ENCODE results near the gene HOXD3. TPM values are rescaled to one million over a fixed set of nuclear protein-coding genes. Genes with fewer than 3 reads are reported as not detected.

The HOXD3 gene
- total and polyA plus RNA-seq, 2 of the 8 experiments (the other 6 are each of a cell fraction or from before 2014, with no cell fraction given) = not detected

DNA sequence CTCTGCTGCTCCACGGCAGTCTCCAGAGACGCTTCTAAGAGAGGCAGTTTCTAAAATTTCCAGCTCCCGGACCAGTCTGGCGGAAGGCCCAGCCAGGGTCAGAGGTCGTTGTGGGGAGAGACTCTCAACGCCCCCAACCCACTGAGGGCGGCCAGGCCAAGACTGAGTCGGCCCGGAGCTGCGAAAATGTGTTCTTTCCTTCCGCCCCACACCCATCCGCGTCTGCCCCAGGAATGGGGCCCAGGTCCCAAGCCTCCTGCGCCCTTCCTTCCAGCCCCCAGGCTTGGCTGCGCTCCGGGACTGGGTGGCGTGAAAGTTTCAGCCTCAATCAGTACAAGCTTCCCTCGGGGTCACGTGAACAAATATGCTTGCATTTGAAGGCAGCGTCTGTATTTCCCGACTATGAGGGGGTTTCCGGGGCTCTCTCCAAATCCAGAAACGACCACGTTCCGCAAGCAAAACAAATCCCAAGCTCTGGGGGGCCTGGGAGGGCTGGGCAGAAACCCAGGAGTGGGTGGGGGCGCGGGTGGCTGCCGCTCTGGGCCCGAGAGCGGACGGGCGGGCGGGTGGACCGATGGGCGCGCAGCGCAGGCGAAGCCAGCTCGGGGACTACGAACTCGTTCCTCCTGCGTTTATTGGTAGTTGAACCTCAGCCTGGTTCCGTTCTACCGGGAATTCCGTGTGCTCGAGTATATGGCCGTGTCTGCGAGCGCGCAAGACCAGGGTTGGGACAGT is 3.3 kb downstream of the HOXD3 start:
- no peak overlapping the region for H2BK20ac ChIP-seq (ENCODE audit: low read length)
- DNase-seq (ENCODE audit: low read depth in 1 of 2, low spot score in 2 of 2) (no peak), FAIRE-seq (no peak)
- no peak overlapping the region for H3K4ac ChIP-seq (replicated peaks; ENCODE audit: insufficient read length, low read depth, low read length)
- peak overlapping the region; percentile 51; the same call in 1 of the 2 replicates for H4K8ac ChIP-seq (ENCODE audit: extremely low read depth, insufficient read depth, low read length)
- H2BK5ac ChIP-seq (ENCODE audit: low read depth, low read length) = no peak overlapping the region
- H2BK120ac ChIP-seq (replicated peaks; ENCODE audit: low read depth, low read length) = no peak overlapping the region
- H2AK5ac ChIP-seq (ENCODE audit: low read depth, low read length) = no peak overlapping the region
- peaks cover 37 to 44% of the 10 kb centered on the region in 2 experiments for H4K20me1 ChIP-seq (replicated peaks in 1 of 2; ENCODE audit: control insufficient read depth in 1 of 2, insufficient read depth in 2 of 2, low read length in 2 of 2)
- peaks cover 0 to 12% (median 6%) of the 10 kb centered on the region in 4 experiments; a peak in 5 of 7 replicates for H3K4me1 ChIP-seq (replicated peaks in 1 of 4; ENCODE audit: control insufficient read depth in 3 of 4, insufficient read depth in 4 of 4, low read length in 3 of 4)
- H3K14ac ChIP-seq (ENCODE audit: insufficient read length) = no peak overlapping the region
- POLR2A ChIA-PET (ENCODE audit: partially characterized antibody) = interaction anchor here (0.9 to 1.6 kb wide), 3 partner anchors 10 to 29 kb away, joined by 3 to 7 read pairs (median 3); partner anchors contain the start of gene HOXD1
- H3K79me1 ChIP-seq (ENCODE audit: low read depth, low read length) = no peaks in the 10 kb centered on the region
- H3K18ac ChIP-seq (ENCODE audit: extremely low read depth, low read length) = no peak overlapping the region
- no peak overlapping the region for H3K23ac ChIP-seq (ENCODE audit: insufficient read length)
- no peak overlapping the region; the same call in 1 of the 2 replicates for H2BK15ac ChIP-seq (ENCODE audit: low read length)
- H4K91ac ChIP-seq (replicated peaks; ENCODE audit: insufficient read length, low read length) = no peak overlapping the region
- 8% methylated on average over 32 of the region's 50 CpGs; no CpG with 5 or more reads in 1 of the 2 experiments for WGBS, 2 experiments (ENCODE audit: extremely low coverage in 1 of 2, insufficient coverage in 1 of 2, insufficient read length in 1 of 2, insufficient replicate concordance in 2 of 2, low coverage in 1 of 2, low lambda C conversion rate in 2 of 2, missing lambda C conversion rate in 1 of 2)
- CTCF ChIA-PET (ENCODE audit: partially characterized antibody) = interaction anchor here (0.7 to 3.6 kb wide), 14 partner anchors 9 to 989 kb away, joined by 3 to 26 read pairs (median 5); partner anchors contain the start of gene HOXD4
- H3K9ac ChIP-seq (replicated peaks in 1 of 4; ENCODE audit: extremely low read depth in 1 of 4, low read depth in 3 of 4, low read length in 3 of 4) = no peak overlapping the region
- H2AFZ ChIP-seq (ENCODE audit: low read length) = no peak overlapping the region
- no peaks in the 10 kb centered on the region for H3K79me2 ChIP-seq (ENCODE audit: control insufficient read depth in 1 of 2, insufficient read depth in 2 of 2, low read length in 2 of 2)
- no peak overlapping the region for H2BK12ac ChIP-seq (ENCODE audit: low read depth, low read length)
- H3K23me2 ChIP-seq (ENCODE audit: low read depth, low read length) = no peaks in the 10 kb centered on the region
- no peak overlapping the region for H4K5ac ChIP-seq (ENCODE audit: insufficient read length, low read depth, low read length)
- H3K27ac ChIP-seq (ENCODE audit: low read depth, low read length) = no peak overlapping the region
- H3K9me3 ChIP-seq (ENCODE audit: insufficient read depth in 2 of 2, low read depth in 1 of 2, low read length in 1 of 2) = no peaks in the 10 kb centered on the region
- H3K56ac ChIP-seq (replicated peaks; ENCODE audit: insufficient read length, low read depth, low read length) = no peak overlapping the region
- peak overlapping the region; percentile 38 to 39 for H3K4me2 ChIP-seq (ENCODE audit: insufficient read depth in 1 of 2, low read depth in 2 of 2, low read length in 2 of 2)
- peaks cover 0 to 10% (median 0%) of the 10 kb centered on the region in 4 experiments; a peak in 1 of 8 replicates for H3K36me3 ChIP-seq (ENCODE audit: control insufficient read depth in 2 of 4, insufficient read depth in 4 of 4, low read length in 3 of 4)
- peaks cover 99 to 100% (median 100%) of the 10 kb centered on the region in 4 experiments for H3K27me3 ChIP-seq (replicated peaks in 1 of 4; ENCODE audit: control insufficient read depth in 3 of 4, extremely low read depth in 1 of 4, insufficient read depth in 3 of 4, low read length in 3 of 4)
- peak overlapping the region in 1 of 4 experiments; percentile 28; a peak in 2 of 8 replicates for H3K4me3 ChIP-seq (ENCODE audit: extremely low read depth in 1 of 4, insufficient read depth in 2 of 4, low read depth in 3 of 4, low read length in 4 of 4)
- no peak for TF ChIP-seq HDAC2 (IDR thresholded peaks at IDR 0.05; ENCODE audit: borderline replicate concordance in 1 of 2, low read depth in 2 of 2, low read length in 2 of 2)
- peak; percentile 97 for TF ChIP-seq EZH2 (IDR thresholded peaks at IDR 0.05; ENCODE audit: low read depth, low read length, severe bottlenecking)
- TF ChIP-seq, protein P1, sequence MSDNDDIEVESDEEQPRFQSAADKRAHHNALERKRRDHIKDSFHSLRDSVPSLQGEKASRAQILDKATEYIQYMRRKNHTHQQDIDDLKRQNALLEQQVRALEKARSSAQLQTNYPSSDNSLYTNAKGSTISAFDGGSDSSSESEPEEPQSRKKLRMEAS (IDR thresholded peaks at IDR 0.05) = no peak
